SK-N-DZ (cell line): ENCODE results near the gene PYGB.
A peak's percentile ranks its signal among the peaks of the same experiment; 100 is the strongest.
"Not testable (repeated sequence)": the region's sequence is repeated elsewhere in the genome, so short reads cannot be mapped to it uniquely, and the experiment has no call there.

ENCODE experiments used
- DNase-seq: peaks from one replicate; pipeline ENCODE4 v3.0.0-alpha.2; 2015; ENCODE audit warnings: low spot score

The PYGB gene

GRCh38 chr20:25247518-25247955 lies 348 bp upstream of the PYGB start:
- DNase-seq, result peak; percentile 72

DNA sequence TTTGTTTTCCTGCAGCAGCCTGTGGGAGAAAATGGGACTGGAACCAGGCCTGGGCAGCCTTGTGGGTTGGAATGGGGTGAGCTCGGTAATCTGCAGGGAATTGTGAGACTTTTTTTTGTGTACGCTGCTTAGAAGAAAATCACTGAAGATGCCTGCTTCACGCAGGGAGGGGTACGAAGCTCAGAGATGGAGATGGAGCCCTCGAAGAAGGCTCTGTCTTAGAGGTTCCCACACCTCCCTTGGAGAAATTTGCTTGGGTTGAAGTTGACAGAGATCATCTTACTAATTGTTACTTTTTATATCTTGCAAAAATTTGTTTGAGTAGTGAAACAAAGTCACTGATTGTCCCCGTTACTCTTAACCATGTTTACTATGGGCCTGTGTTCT lies 894 bp downstream of the PYGB start:
- no peak for DNase-seq

DNA sequence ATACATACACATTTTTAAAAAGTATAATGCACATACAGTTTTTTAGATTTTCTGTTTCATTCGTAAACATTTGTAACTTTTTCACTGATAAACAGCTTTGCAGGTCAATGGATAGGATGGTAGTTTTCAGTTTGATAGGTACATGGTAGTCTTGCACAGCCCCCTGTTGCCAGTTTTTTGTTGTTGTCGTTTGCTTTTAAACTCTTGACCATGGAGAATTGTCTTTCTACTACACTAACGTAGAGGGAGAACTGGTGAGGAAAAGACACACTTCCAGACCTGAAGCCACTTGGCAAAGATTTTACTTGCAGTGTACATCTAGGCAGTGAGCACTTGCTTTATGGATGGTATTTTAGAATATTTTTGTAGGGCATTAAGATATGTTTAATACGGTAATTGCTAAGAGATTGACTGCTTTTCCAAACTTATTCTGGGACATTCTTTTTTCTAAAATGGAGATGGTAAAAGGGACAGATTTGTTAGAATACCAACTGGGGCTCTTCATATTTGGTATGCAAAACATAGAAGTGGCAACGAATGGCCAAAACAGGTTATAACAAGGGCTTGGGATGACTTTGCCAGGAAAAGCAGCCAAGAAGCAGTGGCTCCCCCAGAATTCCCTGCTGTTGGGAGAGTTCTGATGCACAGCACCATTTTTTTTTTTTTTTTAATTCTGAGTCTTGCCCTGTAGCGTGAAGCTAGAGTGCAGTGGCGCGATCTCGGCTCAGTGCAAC lies 1.5 kb downstream of the PYGB start:
- DNase-seq, result no peak

GRCh38 chr20:25250508-25250907 lies 2.6 kb downstream of the PYGB start:
- no peak for DNase-seq

- DNase-seq, result no peak
Observed at GRCh38 chr20:25251019-25251418, 3.1 kb downstream of the PYGB start.

DNA sequence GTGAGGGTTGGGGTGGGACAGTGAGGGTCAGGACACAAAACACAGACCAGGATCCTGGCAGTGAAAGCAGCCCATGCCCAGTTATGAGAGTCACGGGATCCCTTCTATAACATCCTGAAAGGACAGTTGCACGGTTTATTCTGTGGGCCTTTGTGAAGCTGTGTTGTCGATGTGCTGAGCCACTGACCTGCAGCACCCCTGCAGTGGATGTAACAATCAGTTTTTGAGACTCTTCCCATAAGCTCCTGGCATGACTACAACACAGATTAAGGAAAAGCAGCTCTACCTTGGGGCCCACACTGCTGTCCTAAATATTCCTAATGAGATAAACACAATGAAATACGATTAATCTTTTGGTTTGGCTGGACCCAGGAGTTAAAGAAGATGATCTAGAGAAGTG lies 3.7 kb downstream of the PYGB start:
- no peak for DNase-seq

DNA sequence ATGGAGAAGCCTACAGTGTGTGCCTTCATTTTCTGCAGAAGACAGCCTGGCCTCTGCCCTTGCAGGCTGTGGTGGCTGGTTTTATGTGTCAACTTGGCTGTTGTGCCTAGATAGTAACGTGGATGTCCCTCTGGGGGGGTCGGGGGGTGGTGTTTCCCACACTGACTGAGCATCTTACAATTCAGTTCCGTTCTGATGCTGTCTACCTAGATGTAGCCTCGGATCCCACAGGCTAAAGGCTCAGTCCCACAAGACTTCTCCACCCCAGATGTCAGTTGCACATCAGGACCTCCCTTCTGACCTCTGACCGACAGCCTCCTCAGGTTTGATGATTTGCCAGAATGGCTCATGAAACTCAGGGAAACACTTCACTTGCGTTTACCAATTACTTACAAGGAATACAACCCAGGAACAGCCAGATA lies 4.4 kb downstream of the PYGB start:
- no peak for DNase-seq

DNA sequence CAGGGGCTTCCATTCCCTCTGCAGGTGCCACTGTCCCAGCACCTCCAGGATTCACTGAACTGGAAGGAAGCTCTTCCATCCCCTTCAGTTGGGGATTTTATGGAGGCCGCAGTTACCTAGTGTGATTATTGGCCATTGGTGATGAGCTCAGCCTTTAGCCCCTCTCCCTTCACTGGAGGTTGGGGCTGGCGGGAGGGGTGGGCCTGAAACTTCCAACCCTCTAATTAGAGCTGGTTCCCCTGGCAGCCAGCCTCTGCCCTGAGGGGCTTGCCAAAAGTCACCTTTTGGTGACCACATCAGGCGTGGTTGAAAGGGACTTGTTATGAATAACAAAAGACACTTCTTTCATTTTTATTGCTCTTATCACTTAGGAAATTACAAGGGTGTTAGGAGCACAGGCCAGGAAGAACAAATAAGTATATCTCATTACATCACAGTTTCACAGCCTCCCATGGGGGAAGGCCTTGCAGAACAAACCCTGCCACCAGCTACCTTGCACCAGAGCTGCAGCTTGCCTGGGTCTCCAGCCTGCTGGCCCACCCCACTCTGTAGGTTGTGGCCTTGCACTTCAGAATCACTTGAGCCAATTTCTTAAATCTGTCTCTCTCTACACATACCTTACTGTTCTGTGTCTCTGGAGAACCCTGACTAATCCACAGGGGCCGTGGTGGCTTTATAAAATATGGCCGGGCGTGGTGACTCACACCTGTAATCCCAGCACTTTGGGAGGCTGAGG lies 5.0 kb downstream of the PYGB start:
- no peak for DNase-seq

- no peak for DNase-seq
Observed at GRCh38 chr20:25253606-25254275, 5.9 kb downstream of the PYGB start.

- DNase-seq, result peak; percentile 97
Observed at GRCh38 chr20:25254571-25254970, 6.7 kb downstream of the PYGB start.

- peak; percentile 91 for DNase-seq
Observed at GRCh38 chr20:25254986-25255680, 7.2 kb downstream of the PYGB start.

DNA sequence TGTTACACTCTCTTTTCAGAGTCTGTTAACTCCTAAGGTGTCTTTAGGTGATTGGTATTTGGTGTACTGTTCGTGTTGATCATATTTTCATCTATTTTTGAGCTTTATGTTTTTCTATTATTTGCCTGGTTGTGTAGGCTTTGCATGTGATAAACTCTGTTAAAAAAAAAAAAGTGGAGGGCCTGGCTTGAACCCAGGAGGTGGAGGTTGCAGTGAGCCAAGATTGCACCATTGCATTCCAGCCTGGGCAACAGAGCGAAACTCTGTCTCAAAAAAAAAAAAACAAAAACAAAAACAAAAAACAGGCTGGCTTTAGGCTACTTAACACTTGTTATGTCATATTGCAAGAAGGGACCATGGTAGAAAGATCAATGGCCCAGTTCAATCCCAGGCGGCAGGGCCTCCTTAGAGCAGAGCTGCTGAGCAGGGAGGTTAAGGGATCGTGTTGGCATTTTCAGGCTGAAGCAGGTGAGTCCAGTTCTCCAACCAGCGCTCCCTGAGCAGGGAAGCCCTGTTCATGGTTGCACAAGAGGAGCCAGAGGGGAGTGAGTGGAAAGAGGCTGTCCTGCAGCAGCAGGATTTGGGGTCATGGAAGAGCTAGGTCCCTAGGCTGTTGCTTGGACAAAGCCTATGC lies 8.5 kb downstream of the PYGB start:
- no peak for DNase-seq

- no peak for DNase-seq
Observed at GRCh38 chr20:25257130-25257529, 9.2 kb downstream of the PYGB start.

DNA sequence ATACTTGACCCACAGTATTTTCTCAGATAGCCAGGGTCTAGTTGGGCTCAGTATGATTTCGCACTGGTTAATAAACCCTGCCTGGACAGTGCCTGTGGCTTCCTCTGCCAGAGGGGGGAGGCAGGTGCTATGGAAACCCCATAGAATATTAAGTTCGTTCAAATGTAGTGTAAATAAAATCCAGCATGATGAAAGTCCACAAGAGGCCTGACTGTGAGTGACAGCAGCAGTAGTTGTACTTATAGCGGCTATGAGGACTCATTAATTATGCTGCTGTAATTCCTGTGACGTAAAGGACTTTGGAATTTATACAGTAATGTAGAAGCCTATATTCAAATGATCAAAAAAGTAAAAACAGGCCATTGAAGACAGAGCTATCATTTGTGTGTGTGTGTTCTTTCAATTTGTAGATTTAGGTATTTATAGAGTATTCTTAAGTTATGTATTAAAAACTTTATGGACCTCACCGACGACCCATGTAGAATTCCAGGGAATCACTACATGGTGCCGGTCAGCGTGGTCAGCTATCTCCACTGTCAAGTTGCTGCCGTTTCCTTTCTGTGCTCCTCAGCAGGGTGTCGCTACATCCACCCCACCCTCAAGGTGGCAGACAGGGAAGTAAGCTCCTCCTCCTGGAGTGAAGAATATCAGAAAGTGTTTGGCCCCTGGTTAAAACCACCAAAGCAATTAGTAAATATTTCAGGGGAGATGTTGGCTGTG lies 10.0 kb downstream of the PYGB start:
- DNase-seq, result no peak

GRCh38 chr20:25258476-25258805 lies 10.6 kb downstream of the PYGB start:
- no peak for DNase-seq

GRCh38 chr20:25258828-25259227 lies 10.9 kb downstream of the PYGB start:
- DNase-seq, result no peak

DNA sequence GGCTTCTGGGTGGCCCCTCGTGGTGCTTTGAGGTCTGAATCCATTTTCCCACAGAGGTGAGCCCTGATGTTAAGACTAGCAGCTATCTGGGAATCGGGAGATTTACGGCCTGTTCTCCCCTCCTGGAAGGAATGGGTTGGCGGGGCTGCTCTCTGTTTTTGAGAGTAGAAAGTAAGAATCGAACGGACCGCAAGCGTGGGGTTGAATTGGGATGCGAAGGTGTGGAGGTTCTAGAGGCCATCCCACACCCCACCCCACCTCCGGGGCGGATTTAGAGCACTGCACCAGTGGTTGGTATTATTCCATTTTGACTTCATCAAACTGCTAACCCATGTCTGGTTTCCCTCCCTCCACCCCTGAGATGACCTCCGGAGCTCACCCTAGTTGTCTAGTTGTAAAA lies 11.5 kb downstream of the PYGB start:
- no peak for DNase-seq

DNA sequence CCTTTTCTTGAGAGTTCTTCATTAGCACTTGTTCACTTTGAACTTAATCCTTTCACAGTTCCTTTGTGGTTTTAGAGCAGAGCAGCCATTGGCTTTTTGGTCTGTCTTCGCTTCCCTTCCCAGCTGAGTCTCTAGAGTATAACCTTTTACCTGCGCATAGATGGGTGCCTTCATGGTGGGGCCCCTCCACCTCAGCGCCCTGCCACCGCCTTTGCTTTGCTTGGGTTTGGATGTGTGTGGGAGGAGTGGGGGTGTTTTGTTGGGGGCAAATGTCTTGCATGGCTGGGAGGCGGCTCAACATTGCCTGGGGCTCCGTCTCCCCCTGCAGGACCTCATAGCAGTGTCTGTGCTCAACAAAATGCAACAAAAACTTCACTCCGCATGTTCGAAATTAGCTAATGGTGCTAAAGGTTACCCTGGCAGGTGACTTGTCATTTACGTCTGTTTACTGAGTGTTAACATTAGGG lies 11.9 kb downstream of the PYGB start:
- DNase-seq, result no peak

DNA sequence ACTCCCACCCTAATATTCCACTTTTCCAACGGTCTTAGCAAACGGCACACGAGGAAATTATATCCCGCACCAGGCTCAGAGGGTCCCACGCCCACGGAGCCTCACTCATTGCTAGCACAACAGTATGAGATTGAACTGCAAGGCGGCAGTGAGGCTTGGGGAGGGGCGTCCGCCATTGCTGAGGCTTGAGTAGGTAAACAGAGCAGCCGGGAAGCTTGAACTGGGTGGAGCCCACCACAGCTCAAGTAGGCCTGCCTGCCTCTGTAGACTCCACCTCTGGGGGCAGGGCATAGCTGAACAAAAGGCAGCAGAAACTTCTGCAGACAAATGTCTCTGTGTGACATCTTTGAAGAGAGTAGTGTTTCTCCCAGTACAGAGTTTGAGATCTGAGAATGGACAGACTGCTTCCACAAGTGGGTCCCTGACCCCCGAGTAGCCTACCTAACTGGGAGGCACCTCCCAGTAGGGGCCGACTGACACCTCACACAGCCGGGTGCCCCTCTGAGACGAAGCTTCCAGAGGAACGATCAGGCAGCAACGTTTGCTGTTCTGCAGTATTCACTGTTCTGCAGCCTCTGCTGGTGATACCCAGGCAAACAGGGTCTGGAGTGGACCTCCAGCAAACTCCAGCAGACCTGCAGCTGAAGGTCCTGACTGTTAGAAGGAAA lies 13.0 kb downstream of the PYGB start:
- not testable (repeated sequence) for DNase-seq
